ENCODE measurements around the gene SNPH.

The SNPH gene

GRCh38 chr20:1287787-1288569, 21.9 kb downstream of the SNPH start:
- TF ChIP-seq ZBTB7A (IDR thresholded peaks at IDR 0.05; ENCODE audit: low read depth) (no peak), EP300 (IDR thresholded peaks at IDR 0.05; ENCODE audit: borderline replicate concordance) (no peak), MAX (IDR thresholded peaks at IDR 0.05) (no peak)

GRCh38 chr20:1291191-1291741, 25.2 kb downstream of the SNPH start:
- TF ChIP-seq USF1 (IDR thresholded peaks at IDR 0.05) (no peak), REST (IDR thresholded peaks at IDR 0.05; ENCODE audit: low read depth) (no peak), NFIC (IDR thresholded peaks at IDR 0.05) (no peak), TAF1 (IDR thresholded peaks at IDR 0.05; ENCODE audit: low read depth) (no peak), CREB1 (IDR thresholded peaks at IDR 0.05; ENCODE audit: low read depth) (no peak), TEAD4 (IDR thresholded peaks at IDR 0.05) (no peak), CEBPB (IDR thresholded peaks at IDR 0.05) (no peak), ZBTB7A (IDR thresholded peaks at IDR 0.05; ENCODE audit: low read depth) (no peak), YY1 (IDR thresholded peaks at IDR 0.05; ENCODE audit: low read depth) (no peak), EGR1 (IDR thresholded peaks at IDR 0.05) (no peak), TCF12 (IDR thresholded peaks at IDR 0.05; ENCODE audit: low read depth) (no peak), FOXM1 (IDR thresholded peaks at IDR 0.05; ENCODE audit: borderline replicate concordance, low read depth) (no peak), EP300 (IDR thresholded peaks at IDR 0.05; ENCODE audit: borderline replicate concordance) (no peak), MAX (IDR thresholded peaks at IDR 0.05) (no peak), RAD21 (IDR thresholded peaks at IDR 0.05; ENCODE audit: low read depth) (no peak)

GRCh38 chr20:1292620-1293019, 26.5 kb downstream of the SNPH start:
- TF ChIP-seq RAD21 (IDR thresholded peaks at IDR 0.05; ENCODE audit: low read depth): no peak
- no peak for TF ChIP-seq USF1 (IDR thresholded peaks at IDR 0.05)
- no peak for TF ChIP-seq EP300 (IDR thresholded peaks at IDR 0.05; ENCODE audit: borderline replicate concordance)
- TF ChIP-seq NFIC (IDR thresholded peaks at IDR 0.05): no peak
- no peak for TF ChIP-seq CREB1 (IDR thresholded peaks at IDR 0.05; ENCODE audit: low read depth)
- no peak for TF ChIP-seq REST (IDR thresholded peaks at IDR 0.05; ENCODE audit: low read depth)
- TF ChIP-seq ZBTB7A (IDR thresholded peaks at IDR 0.05; ENCODE audit: low read depth): no peak
- no peak for TF ChIP-seq EGR1 (IDR thresholded peaks at IDR 0.05)
- no peak for TF ChIP-seq TEAD4 (IDR thresholded peaks at IDR 0.05)
- no peak for TF ChIP-seq TAF1 (IDR thresholded peaks at IDR 0.05; ENCODE audit: low read depth)
- TF ChIP-seq MAX (IDR thresholded peaks at IDR 0.05): no peak
- TF ChIP-seq FOXM1 (IDR thresholded peaks at IDR 0.05; ENCODE audit: borderline replicate concordance, low read depth): no peak

- TF ChIP-seq TEAD4 (IDR thresholded peaks at IDR 0.05): no peak
- TF ChIP-seq TCF12 (IDR thresholded peaks at IDR 0.05; ENCODE audit: low read depth): no peak
- TF ChIP-seq EP300 (IDR thresholded peaks at IDR 0.05; ENCODE audit: borderline replicate concordance): no peak
- TF ChIP-seq USF1 (IDR thresholded peaks at IDR 0.05): no peak
- TF ChIP-seq FOXM1 (IDR thresholded peaks at IDR 0.05; ENCODE audit: borderline replicate concordance, low read depth): no peak
- TF ChIP-seq CREB1 (IDR thresholded peaks at IDR 0.05; ENCODE audit: low read depth): no peak
- no peak for TF ChIP-seq ZBTB7A (IDR thresholded peaks at IDR 0.05; ENCODE audit: low read depth)
- no peak for TF ChIP-seq MAX (IDR thresholded peaks at IDR 0.05)
- no peak for TF ChIP-seq REST (IDR thresholded peaks at IDR 0.05; ENCODE audit: low read depth)
- TF ChIP-seq NFIC (IDR thresholded peaks at IDR 0.05): no peak
- no peak for TF ChIP-seq RAD21 (IDR thresholded peaks at IDR 0.05; ENCODE audit: low read depth)
- TF ChIP-seq TAF1 (IDR thresholded peaks at IDR 0.05; ENCODE audit: low read depth): no peak
- no peak for TF ChIP-seq EGR1 (IDR thresholded peaks at IDR 0.05)
Measured at GRCh38 chr20:1293641-1294379, 27.7 kb downstream of the SNPH start.

Data from Ishikawa (cell line).